ENCODE measurements around the gene BDH1. TPM values are rescaled to one million over a fixed set of nuclear protein-coding genes. Genes with fewer than 3 reads are reported as not detected.

BDH1 gene
- total RNA-seq, 8 experiments from 2014 or later, result 3.3 to 55.6 (median 4.3) TPM

DNA sequence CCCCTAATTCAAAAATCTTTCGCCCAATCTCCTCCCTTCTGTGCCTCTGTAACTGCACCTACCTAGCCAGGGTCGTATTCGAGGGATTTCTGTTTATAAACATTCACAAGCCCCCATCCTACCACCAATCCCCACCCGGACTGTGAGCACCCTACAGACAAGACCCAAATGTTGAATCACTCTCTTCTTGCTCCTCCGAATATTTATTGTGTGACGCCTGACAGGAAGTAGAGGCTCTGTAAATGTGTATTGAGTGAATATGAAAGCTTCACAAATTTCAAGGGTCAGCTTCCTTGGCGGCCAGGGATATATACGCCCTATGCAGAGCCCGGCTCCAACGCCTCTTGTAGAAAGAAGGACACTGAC lies 1.6 kb downstream of the BDH1 start:
- 0 to 82% (median 33%) methylated on average over 1 to 8 of the region's 10 CpGs; no CpG with 5 or more reads in 3 of the 10 experiments for WGBS, 10 experiments
- ATAC-seq (replicated peaks in 6 of 8), result peak in 2 of 8 experiments; percentile 18 to 31

GRCh38 chr3:197552198-197552597 lies 3.6 kb downstream of the BDH1 start:
- no peak for ATAC-seq (replicated peaks in 6 of 8)
- peaks cover 8 to 12% of the 10 kb centered on the region in 2 donors for H3K4me1 ChIP-seq (replicated peaks in 1 of 2)
- in situ Hi-C loops (cut with MboI; ENCODE audit: low pct_unique_long_range_greater_than_20kb in 2 of 9, low sequenced_read_pairs in 9 of 9, unreplicated experiment in 9 of 9), result no loop called here
- H3K27ac ChIP-seq, result no peak overlapping the region
- 83 to 100% (median 100%) methylated on average over 1 to 6 of the region's 6 CpGs; no CpG with 5 or more reads in 3 of the 10 experiments for WGBS, 10 experiments
- H3K4me3 ChIP-seq, result no peak overlapping the region

More for the DNA sequence above, 1.6 kb downstream of the BDH1 start:
- H3K27ac ChIP-seq, result peak overlapping the region; percentile 80 to 81
- in situ Hi-C loops (cut with MboI; ENCODE audit: low pct_unique_long_range_greater_than_20kb in 2 of 9, low sequenced_read_pairs in 9 of 9, unreplicated experiment in 9 of 9), result no loop called here
- peaks cover 8 to 12% of the 10 kb centered on the region in 2 donors for H3K4me1 ChIP-seq (replicated peaks in 1 of 2)
- H3K4me3 ChIP-seq, result peak overlapping the region; percentile 66 to 74 (median 72)

- 0 to 67% (median 54%) methylated on average over 1 to 4 of the region's 9 CpGs; no CpG with 5 or more reads in 5 of the 10 experiments for WGBS, 10 experiments
- Histone ChIP-seq H3K4me3 (no peak overlapping the region), H3K4me1 (replicated peaks in 1 of 2) (peaks cover 8 to 9% of the 10 kb centered on the region in 2 donors), H3K27ac (no peak overlapping the region)
- no peak for ATAC-seq (replicated peaks in 6 of 8)
- in situ Hi-C loops (cut with MboI; ENCODE audit: low pct_unique_long_range_greater_than_20kb in 2 of 9, low sequenced_read_pairs in 9 of 9, unreplicated experiment in 9 of 9), result no loop called here
Measured at GRCh38 chr3:197550489-197550888, 5.3 kb downstream of the BDH1 start.

DNA sequence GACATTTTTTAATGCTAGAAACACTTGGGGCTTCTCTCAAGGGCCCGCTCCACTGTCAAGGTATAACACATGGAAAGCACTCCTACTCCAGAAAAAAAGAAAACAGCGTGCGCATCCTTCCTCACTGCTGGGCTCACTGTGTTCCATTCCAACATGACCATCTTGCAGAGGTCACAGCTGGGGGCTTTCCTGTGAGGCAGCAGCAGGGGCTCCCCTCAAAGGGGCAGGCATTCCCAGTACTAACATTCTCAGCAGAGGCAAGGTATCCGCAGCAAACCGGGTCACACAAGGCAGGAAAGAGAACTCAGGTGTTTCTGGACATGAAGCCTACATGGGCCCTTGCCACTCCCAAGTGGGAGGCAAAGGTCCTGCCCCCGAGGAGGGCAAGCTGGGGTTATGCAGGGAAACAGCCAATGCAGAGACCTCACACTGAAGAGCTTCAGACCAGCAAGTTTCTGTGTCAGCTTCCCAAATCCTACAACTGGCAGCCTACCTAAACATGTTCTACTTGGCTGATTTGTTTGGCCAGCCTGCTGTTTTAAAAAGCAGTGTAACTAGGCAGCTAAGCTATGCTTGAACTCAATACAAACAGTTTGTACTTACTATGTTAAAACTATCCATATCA lies 6.4 kb downstream of the BDH1 start:
- Histone ChIP-seq H3K4me3 (no peak overlapping the region), H3K4me1 (replicated peaks in 1 of 2) (peaks cover 8 to 9% of the 10 kb centered on the region in 2 donors), H3K27ac (no peak overlapping the region)
- WGBS, 10 experiments, result 60 to 100% (median 100%) methylated on average over 1 to 6 of the region's 6 CpGs; no CpG with 5 or more reads in 5 of the 10 experiments
- in situ Hi-C loops (cut with MboI; ENCODE audit: low pct_unique_long_range_greater_than_20kb in 2 of 9, low sequenced_read_pairs in 9 of 9, unreplicated experiment in 9 of 9), result no loop called here
- no peak for ATAC-seq (replicated peaks in 6 of 8)

DNA sequence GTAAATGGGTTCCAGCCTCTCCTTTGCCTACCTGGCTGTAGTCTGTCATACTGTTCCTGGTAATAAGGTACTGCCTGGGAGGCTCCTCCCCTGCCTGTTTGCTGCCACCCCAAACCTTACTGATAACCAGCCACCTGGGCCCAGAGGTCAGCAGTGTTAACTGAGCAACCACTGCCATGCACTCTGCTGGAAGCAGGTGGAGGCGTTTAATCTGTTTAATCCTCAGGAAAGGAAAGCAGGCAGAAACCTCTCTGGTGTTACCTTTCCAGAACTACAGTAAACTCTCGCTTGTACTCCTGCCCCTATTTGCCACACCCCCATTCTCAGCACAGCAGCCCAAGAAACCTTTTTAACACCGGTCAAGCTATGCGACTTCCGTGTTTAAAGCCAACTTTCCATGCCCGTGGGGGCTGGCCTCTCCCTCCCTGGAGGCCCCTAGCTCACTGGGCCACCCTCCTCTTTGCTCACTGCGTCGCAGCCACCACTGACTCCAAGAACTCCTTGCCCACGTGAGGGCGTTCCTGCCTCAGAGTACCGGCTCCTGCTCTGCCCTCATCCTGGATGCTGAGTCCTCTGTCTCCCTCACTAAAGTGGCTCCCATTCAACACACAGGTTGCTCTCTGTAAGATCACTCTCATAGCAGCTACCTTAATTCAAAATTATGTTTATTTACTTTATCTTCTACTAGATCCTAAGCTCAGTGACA lies 8.3 kb downstream of the BDH1 start:
- peak in 6 of 8 experiments; percentile 16 to 94 (median 59) for ATAC-seq (replicated peaks in 6 of 8)
- in situ Hi-C loops (cut with MboI; ENCODE audit: low pct_unique_long_range_greater_than_20kb in 2 of 9, low sequenced_read_pairs in 9 of 9, unreplicated experiment in 9 of 9), result no loop called here
- Histone ChIP-seq H3K27ac (no peak overlapping the region), H3K4me3 (no peak overlapping the region), H3K4me1 (replicated peaks in 1 of 2) (no peaks in the 10 kb centered on the region)
- 18 to 75% (median 61%) methylated on average over 2 to 8 of the region's 11 CpGs; no CpG with 5 or more reads in 2 of the 10 experiments for WGBS, 10 experiments

GRCh38 chr3:197546307-197547085 lies 9.3 kb downstream of the BDH1 start:
- in situ Hi-C loops (cut with MboI; ENCODE audit: low pct_unique_long_range_greater_than_20kb in 2 of 9, low sequenced_read_pairs in 9 of 9, unreplicated experiment in 9 of 9), result no loop called here
- 70 to 100% (median 92%) methylated on average over 1 to 10 of the region's 10 CpGs; no CpG with 5 or more reads in 3 of the 10 experiments for WGBS, 10 experiments

GRCh38 chr3:197545571-197545970 lies 10.2 kb downstream of the BDH1 start:
- no peak overlapping the region for H3K27ac ChIP-seq
- ATAC-seq (replicated peaks in 6 of 8), result no peak
- in situ Hi-C loops (cut with MboI; ENCODE audit: low pct_unique_long_range_greater_than_20kb in 2 of 9, low sequenced_read_pairs in 9 of 9, unreplicated experiment in 9 of 9), result no loop called here
- WGBS, 10 experiments, result 47 to 100% (median 79%) methylated on average over 1 to 4 of the region's 5 CpGs
- H3K4me1 ChIP-seq (replicated peaks in 1 of 2), result no peaks in the 10 kb centered on the region
- no peak overlapping the region for H3K4me3 ChIP-seq

More at GRCh38 chr3:197546307-197547085, 9.3 kb downstream of the BDH1 start:
- Histone ChIP-seq H3K4me3 (no peak overlapping the region), H3K4me1 (replicated peaks in 1 of 2) (no peaks in the 10 kb centered on the region), H3K27ac (no peak overlapping the region)
- ATAC-seq (replicated peaks in 6 of 8), result no peak

GRCh38 chr3:197545101-197545500 lies 10.7 kb downstream of the BDH1 start:
- no peak for ATAC-seq (replicated peaks in 6 of 8)
- H3K4me1 ChIP-seq (replicated peaks in 1 of 2), result no peaks in the 10 kb centered on the region
- in situ Hi-C loops (cut with MboI; ENCODE audit: low pct_unique_long_range_greater_than_20kb in 2 of 9, low sequenced_read_pairs in 9 of 9, unreplicated experiment in 9 of 9), result no loop called here
- no peak overlapping the region for H3K27ac ChIP-seq
- H3K4me3 ChIP-seq, result no peak overlapping the region
- 40 to 100% (median 94%) methylated on average over 2 to 9 of the region's 9 CpGs; no CpG with 5 or more reads in 1 of the 10 experiments for WGBS, 10 experiments

DNA sequence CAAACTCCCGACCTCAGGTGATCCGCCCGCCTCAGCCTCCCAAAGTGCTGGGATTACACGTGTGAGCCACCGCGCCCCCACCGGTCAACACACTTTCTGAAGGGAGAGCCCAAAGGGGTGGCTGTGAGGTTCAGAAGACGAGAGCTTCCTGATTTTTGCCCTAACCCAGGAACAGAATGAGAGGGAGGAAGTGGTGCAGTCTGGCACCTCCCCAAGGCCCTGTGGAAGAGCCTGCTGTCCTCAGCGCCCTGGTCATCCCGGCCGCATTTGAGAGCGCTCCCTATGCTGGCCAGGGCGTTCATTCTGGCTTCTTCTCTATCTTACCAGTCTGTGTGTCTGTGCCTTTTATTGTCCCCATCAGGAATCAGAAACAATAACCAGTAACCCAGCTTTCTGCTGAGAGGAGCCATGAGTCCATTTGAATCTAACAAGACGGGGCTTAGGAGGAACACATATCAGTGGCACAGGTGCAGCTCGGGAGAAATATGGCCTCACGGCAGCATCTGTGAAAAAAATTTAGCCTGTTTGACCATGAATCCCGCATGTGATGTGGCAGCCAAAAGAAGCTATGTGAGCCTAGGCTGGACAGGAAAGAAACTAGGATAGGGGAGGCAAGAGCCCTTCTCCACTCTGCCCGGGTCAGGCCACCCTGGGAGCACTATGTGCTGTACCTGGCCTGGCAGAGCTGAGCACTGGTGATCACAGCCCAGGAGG lies 12.9 kb downstream of the BDH1 start:
- no peak overlapping the region for H3K4me3 ChIP-seq
- ATAC-seq (replicated peaks in 6 of 8), result no peak
- H3K4me1 ChIP-seq (replicated peaks in 1 of 2), result no peaks in the 10 kb centered on the region
- in situ Hi-C loops (cut with MboI; ENCODE audit: low pct_unique_long_range_greater_than_20kb in 2 of 9, low sequenced_read_pairs in 9 of 9, unreplicated experiment in 9 of 9), result no loop called here
- no peak overlapping the region for H3K27ac ChIP-seq
- 80 to 100% (median 97%) methylated on average over 1 to 7 of the region's 18 CpGs; no CpG with 5 or more reads in 2 of the 10 experiments for WGBS, 10 experiments

GRCh38 chr3:197541756-197542539 lies 13.8 kb downstream of the BDH1 start:
- H3K27ac ChIP-seq, result no peak overlapping the region
- ATAC-seq (replicated peaks in 6 of 8), result peak in 2 of 8 experiments; percentile 61 to 73
- H3K4me3 ChIP-seq, result no peak overlapping the region
- in situ Hi-C loops (cut with MboI; ENCODE audit: low pct_unique_long_range_greater_than_20kb in 2 of 9, low sequenced_read_pairs in 9 of 9, unreplicated experiment in 9 of 9), result no loop called here
- WGBS, 10 experiments, result 59 to 100% (median 73%) methylated on average over 1 to 8 of the region's 13 CpGs; no CpG with 5 or more reads in 5 of the 10 experiments
- H3K4me1 ChIP-seq (replicated peaks in 1 of 2), result no peaks in the 10 kb centered on the region

DNA sequence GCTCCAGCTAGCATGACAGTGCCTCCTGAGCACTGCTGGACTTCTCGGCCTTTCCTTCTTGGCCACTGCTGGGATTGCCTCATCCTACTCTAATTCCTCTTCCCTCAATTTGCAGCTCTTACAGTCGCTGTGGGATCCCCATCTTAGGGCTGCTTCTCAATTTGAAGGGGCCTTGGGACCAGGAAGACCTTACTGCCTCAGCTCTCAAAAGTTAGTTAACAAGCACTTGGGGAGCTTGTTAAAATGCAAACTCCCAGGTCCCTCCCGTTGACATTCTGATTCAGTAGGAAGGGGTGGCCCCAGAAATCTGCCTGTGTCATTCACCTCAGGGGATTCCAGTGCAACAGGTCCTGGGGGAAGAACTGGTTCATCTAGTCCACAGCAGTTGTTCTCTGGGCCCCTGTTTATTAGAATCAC lies 14.8 kb downstream of the BDH1 start:
- Histone ChIP-seq H3K27ac (no peak overlapping the region), H3K4me1 (replicated peaks in 1 of 2) (no peaks in the 10 kb centered on the region), H3K4me3 (no peak overlapping the region)
- in situ Hi-C loops (cut with MboI; ENCODE audit: low pct_unique_long_range_greater_than_20kb in 2 of 9, low sequenced_read_pairs in 9 of 9, unreplicated experiment in 9 of 9), result no loop called here
- WGBS, 10 experiments, result 0 to 60% (median 39%) methylated on average over 1 to 3 of the region's 3 CpGs; no CpG with 5 or more reads in 6 of the 10 experiments
- ATAC-seq (replicated peaks in 6 of 8), result no peak

GRCh38 chr3:197539651-197540051 lies 16.1 kb downstream of the BDH1 start:
- ATAC-seq (replicated peaks in 6 of 8), result peak in 3 of 8 experiments; percentile 38 to 50 (median 40)
- 67 to 100% (median 92%) methylated on average over 1 to 5 of the region's 6 CpGs; no CpG with 5 or more reads in 3 of the 10 experiments for WGBS, 10 experiments

More at GRCh38 chr3:197539651-197540051, 16.1 kb downstream of the BDH1 start:
- H3K27ac ChIP-seq, result no peak overlapping the region
- no peaks in the 10 kb centered on the region for H3K4me1 ChIP-seq (replicated peaks in 1 of 2)
- no peak overlapping the region for H3K4me3 ChIP-seq
- in situ Hi-C loops (cut with MboI; ENCODE audit: low pct_unique_long_range_greater_than_20kb in 2 of 9, low sequenced_read_pairs in 9 of 9, unreplicated experiment in 9 of 9), result no loop called here

Measured in motor neuron (in vitro differentiated cells).